Suprapubic skin (tissue), 3 donors: ENCODE results near the gene GPN2.

ENCODE experiments used
- CTCF ChIP-seq, 2 donors: fragments of 200-600 bp in 1 of 2; fragments of 450-650 bp in 1 of 2; sonication (generic) in 1 of 2; IDR thresholded peaks; one replicate each; pipeline ENCODE4 v1.5.1; 2016 to 2019; ENCODE audit warnings: antibody characterized with exemption in 2 of 2, mild to moderate bottlenecking in 1 of 2, moderate library complexity in 1 of 2
- POLR2AphosphoS5 ChIP-seq, 3 donors: sonication (generic); formaldehyde crosslinking; IDR thresholded peaks; one replicate each; pipeline ENCODE4 v1.6.1; 2017; ENCODE audit warnings: antibody characterized with exemption in 3 of 3

- TF ChIP-seq CTCF (IDR thresholded peaks at IDR 0.05) (no peak), POLR2AphosphoS5 (IDR thresholded peaks at IDR 0.05) (no peak)
These were observed 31.9 kb downstream of the GPN2 start for GRCh38 chr1:26858160-26858559.
